ENCODE data around the gene IER2.

DNA sequence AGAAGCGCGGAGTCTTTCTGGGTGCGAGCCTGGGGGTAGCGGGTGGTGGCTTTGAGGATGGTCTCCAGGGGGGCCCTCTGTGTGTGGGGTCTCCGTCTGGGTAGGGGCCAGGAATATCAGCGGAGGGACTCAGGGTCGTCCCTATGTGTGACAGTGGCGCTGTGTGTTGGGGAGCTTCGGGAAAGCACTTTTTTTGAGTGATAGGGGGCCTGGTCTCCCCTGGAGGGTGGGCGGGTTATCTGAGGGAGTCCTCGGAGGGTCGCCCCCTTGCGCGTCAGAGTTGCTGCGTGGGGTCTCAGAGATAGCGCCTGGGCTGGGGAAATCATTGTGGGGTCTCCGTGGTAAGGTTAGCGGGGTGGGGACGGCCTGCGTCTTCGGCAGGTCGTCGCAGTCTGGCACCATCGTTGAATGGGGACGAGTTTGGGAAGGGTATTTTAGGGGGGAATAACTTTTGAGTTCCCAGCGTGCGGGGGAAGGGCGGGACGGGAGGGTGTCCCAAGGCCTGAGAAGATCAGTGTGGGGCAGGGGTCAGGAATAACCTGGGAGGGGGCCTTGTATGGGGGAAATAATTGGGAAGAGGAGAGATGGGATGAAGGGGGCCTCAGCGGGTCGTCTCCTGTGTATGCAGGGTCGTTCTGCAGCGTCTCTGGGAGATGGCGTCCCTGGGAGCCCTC is 857 bp downstream of the IER2 start:
- TF ChIP-seq, protein P1, sequence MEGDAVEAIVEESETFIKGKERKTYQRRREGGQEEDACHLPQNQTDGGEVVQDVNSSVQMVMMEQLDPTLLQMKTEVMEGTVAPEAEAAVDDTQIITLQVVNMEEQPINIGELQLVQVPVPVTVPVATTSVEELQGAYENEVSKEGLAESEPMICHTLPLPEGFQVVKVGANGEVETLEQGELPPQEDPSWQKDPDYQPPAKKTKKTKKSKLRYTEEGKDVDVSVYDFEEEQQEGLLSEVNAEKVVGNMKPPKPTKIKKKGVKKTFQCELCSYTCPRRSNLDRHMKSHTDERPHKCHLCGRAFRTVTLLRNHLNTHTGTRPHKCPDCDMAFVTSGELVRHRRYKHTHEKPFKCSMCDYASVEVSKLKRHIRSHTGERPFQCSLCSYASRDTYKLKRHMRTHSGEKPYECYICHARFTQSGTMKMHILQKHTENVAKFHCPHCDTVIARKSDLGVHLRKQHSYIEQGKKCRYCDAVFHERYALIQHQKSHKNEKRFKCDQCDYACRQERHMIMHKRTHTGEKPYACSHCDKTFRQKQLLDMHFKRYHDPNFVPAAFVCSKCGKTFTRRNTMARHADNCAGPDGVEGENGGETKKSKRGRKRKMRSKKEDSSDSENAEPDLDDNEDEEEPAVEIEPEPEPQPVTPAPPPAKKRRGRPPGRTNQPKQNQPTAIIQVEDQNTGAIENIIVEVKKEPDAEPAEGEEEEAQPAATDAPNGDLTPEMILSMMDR (IDR thresholded peaks at IDR 0.05) = no peak
- TF ChIP-seq POLR2A (IDR thresholded peaks at IDR 0.05) = no peak
